SKM-1 (cell line): ENCODE data around the gene MBNL1.

ENCODE experiments used
- DNase-seq: peaks from one replicate; lab custom pipeline; 2025; ENCODE audit not compliant: unreplicated experiment; lab: John Stamatoyannopoulos, UW

MBNL1 gene

GRCh38 chr3:152470893-152471292 is 202.2 kb downstream of the MBNL1 start:
- DNase-seq, result no peak

DNA sequence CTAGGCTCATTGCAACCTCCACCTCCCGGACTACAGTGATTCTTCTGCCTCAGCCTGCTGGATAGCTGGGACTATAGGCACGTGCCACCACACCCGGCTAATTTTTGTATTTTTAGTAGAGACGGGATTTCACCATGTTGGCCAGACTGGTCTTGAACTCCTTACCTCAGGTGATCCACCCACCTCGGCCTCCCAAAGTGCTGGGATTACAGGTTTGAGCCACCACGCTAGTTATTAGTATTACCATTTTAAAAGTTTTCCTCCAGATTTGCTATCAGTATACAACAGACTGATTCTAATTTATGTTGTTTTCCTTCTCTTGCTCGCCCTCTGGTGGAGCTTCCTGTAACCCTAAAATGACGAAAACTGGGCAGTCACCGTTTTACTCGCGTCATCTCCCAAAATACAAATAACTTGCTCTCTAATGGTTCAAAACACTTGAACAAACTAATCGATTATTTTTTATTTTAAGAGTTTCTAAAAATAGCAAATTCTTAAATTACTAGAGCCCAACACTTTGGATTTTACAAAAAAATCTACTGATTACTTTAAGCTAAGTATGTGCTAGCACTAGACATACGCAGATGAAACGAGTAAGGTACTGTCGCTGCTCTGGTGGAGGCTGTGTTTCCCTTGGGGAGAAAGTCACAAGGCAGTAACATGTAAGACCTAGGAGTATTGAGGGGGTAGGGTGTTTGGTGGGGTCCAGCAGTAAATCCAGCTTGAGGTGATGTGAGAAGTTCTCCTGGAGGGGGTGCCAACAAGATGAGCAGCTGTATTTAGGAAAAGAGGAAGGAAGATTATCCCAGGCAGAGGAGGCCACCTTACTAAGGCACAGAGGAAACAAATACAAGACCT is 203.3 kb downstream of the MBNL1 start:
- peak; percentile 34 for DNase-seq

DNA sequence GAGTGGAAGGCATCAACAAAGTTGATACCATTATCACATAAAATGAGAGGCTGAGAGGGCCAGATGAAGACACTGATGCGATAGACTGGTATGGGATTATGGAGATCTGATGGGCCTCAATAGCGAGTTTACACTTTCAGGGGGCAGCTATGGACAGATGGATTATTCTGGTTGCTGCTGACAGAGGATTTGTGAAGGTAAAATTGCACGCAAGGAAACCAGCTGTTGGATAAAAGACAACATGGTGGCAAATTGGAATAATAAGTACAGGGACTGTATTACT is 203.9 kb downstream of the MBNL1 start:
- DNase-seq, result no peak

DNA sequence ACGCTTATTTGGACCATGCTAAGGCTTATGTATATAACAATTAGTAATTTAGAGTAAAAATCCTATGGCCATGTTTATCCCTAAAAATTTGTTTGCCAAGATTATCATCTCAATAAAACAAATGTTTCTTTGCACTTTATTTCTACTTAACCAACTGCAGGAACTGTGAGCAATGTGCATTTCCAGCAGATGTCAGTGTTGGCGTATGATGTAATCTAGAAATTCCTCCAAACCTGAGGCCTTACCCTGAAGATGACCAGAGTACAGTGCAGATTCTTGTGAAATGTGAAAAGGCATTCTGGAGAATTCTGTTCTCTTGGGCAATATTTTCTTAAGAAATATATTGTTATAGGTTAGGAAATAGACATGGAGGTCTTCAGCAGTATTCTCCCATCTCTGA is 205.9 kb downstream of the MBNL1 start:
- DNase-seq, result peak; percentile 52

- no peak for DNase-seq
These were observed 208.7 kb downstream of the MBNL1 start for GRCh38 chr3:152477422-152477821.

DNA sequence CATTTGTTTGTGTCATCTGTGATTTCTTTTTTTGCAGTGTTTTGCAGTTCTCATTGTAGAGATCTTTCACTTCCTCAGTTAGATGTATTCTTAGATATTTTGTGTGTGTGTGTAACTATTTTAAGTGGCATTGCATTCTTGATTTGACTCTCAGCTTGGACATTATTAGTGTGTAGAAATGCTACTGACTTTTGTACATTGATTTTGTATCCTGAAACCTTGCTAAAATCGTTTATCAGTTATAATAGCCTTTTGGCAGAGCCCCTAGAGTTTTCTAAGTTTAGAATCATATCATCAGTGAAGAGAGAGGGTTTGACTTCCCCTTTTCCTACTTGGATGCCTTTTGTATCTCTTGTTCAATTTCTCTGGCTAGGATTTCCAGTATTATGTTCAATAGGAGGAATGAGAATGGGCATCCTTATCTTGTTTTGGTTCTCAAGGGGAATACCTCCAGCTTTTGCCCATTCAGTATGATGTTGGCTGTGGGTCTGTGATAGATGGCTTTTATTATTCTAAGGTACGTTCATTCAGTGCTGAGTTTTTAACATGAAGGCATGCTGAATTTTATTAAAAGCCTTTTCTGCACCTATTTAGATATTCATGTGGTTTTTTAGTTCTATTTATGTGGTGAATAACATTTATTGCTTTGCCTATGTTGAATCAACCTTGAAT is 211.7 kb downstream of the MBNL1 start:
- DNase-seq, result no peak

GRCh38 chr3:152486364-152486763 is 217.6 kb downstream of the MBNL1 start:
- DNase-seq, result no peak

- DNase-seq, result no peak
These were observed 219.7 kb downstream of the MBNL1 start for GRCh38 chr3:152488449-152488848.

DNA sequence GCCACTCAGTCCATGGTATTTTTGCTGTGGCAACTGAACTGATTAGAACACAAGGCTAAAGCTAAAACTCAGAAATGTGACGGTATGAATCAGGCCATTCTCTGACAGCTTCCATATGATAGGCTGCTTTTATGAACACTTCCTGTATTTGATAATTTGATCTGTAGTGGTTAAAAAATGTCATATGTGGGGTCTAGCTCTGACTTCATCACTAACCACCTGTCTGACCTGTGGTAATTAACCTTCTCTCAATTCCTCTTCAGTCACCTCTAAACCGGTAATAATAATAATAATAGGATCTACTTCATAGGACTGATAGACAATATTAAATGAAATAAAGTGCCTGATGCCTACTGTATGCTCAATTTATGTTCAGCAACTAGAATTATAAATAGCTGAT is 223.2 kb downstream of the MBNL1 start:
- DNase-seq, result no peak

- no peak for DNase-seq
These were observed 227.6 kb downstream of the MBNL1 start for GRCh38 chr3:152496286-152496685.

- DNase-seq, result no peak
These were observed 228.0 kb downstream of the MBNL1 start for GRCh38 chr3:152496716-152497115.

DNA sequence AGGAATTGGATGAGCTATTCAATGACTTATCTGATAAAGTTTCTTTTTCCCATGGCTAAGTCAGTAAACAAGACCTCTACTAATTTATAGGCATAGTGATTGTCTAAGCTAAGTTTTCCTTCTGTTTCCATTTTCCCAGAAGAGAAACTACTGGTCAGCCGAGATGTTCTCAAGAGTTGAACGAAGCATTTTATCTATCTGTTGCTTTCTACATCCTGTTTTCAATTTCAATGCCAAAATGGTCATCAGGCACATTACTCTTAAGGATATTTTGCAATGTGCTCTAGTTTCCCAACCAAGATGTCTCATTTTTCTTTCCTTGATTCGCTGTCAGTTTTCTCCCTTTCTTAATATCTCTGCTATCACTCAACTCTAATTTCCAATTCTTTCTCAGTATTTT is 228.7 kb downstream of the MBNL1 start:
- no peak for DNase-seq

- DNase-seq, result no peak
These were observed 229.2 kb downstream of the MBNL1 start for GRCh38 chr3:152497890-152498289.

DNA sequence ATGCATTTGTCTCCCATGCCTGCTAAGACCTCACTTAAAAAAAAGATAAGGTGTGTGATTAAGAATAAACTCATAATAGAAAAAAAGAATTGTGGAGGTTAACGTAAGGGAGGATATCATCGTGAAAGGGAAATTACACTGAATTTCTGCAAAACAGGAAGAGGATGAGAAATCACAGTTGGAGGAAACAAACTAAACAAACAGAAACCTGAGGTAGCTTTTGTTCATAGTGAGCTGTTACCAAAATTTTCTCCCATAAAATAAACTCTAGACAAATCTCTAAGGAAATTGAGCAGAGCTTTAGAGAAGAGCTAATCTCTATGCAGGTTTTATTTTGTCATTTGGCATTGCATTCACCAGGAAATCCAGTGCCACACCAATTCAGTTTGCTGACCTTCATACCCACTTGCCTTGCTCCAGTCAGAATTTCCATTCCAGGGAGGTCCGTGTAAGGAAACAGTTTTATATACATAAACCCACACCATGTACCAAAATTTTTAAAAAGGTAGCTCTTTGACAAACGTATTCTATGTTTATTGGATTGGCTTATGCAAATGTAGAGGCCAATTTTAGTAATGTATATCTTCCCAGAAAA is 231.2 kb downstream of the MBNL1 start:
- DNase-seq, result no peak

GRCh38 chr3:152505926-152506325 is 237.2 kb downstream of the MBNL1 start:
- no peak for DNase-seq

- DNase-seq, result no peak
These were observed 240.0 kb downstream of the MBNL1 start for GRCh38 chr3:152508705-152509104.

- DNase-seq, result no peak
These were observed 243.2 kb downstream of the MBNL1 start for GRCh38 chr3:152511904-152512303.

GRCh38 chr3:152513301-152513960 is 244.7 kb downstream of the MBNL1 start:
- no peak for DNase-seq
